ENCODE results near the gene TSPAN18. TPM values are rescaled to one million over a fixed set of nuclear protein-coding genes. Genes with fewer than 3 reads are reported as not detected.

The TSPAN18 gene
- total and polyA plus RNA-seq, 10 of the 15 experiments (the other 5 are each of a cell fraction or from before 2014, with no cell fraction given), result 0.02 to 0.77 (median 0.13) TPM; not detected in 1

- in situ Hi-C loops (cut with MboI), result loop anchor here (5.0 to 10.0 kb wide), 2 partner anchors 167 to 190 kb away; no protein-coding TSS in a partner anchor
- WGBS (ENCODE audit: insufficient coverage, insufficient replicate concordance, low lambda C conversion rate, missing lambda C conversion rate), result 68% methylated on average over 12 of the region's 12 CpGs
- Histone ChIP-seq H2AFZ (ENCODE audit: control insufficient read depth, low read depth, low read length) (no peak overlapping the region), H3K4me3 (no peak overlapping the region), H3K9ac (ENCODE audit: control insufficient read depth, insufficient read depth, low read length) (no peak overlapping the region), H3K36me3 (ENCODE audit: control insufficient read depth in 2 of 2, insufficient read depth in 2 of 2, low read length in 1 of 2) (no peaks in the 10 kb centered on the region), H3K27me3 (replicated peaks in 1 of 2; ENCODE audit: control insufficient read depth in 2 of 2, insufficient read depth in 2 of 2, low read length in 1 of 2) (peaks cover 0 to 3% of the 10 kb centered on the region in 2 experiments; a peak in 3 of 4 replicates), H4K20me1 (ENCODE audit: control insufficient read depth, insufficient read depth) (no peaks in the 10 kb centered on the region), H3K79me2 (ENCODE audit: control insufficient read depth, insufficient read depth, low read length) (no peaks in the 10 kb centered on the region), H3K4me1 (ENCODE audit: control insufficient read depth, insufficient read depth, low read length) (peaks cover 11% of the 10 kb centered on the region), H3K27ac (ENCODE audit: control insufficient read depth, insufficient read depth) (no peak overlapping the region), H3K9me3 (replicated peaks; ENCODE audit: control insufficient read depth, insufficient read depth, low read length) (no peaks in the 10 kb centered on the region), H3K4me2 (ENCODE audit: control insufficient read depth, insufficient read depth) (no peak overlapping the region)
- ChIA-PET RAD21 (ENCODE audit: unreplicated experiment) (interaction anchor here (0.8 to 1.5 kb wide), 2 partner anchors 168 to 186 kb away, joined by 3 to 5 read pairs; no protein-coding TSS in a partner anchor), POLR2A (interaction anchor here (0.6 to 1.3 kb wide), 2 partner anchors 101 to 171 kb away, joined by 3 to 8 read pairs; no protein-coding TSS in a partner anchor), SMC1A (ENCODE audit: uncharacterized antibody, unreplicated experiment) (interaction anchor here (1.0 to 1.1 kb wide), 2 partner anchors 50 to 186 kb away, joined by 3 to 4 read pairs; no protein-coding TSS in a partner anchor), CTCF (interaction anchor here (0.6 to 1.4 kb wide), 9 partner anchors 16 to 187 kb away, joined by 3 to 7 read pairs (median 4); no protein-coding TSS in a partner anchor)
- FAIRE-seq, result no peak
- intact Hi-C loops (cut with micrococcal nuclease; ENCODE audit: unreplicated experiment), result loop anchor here (5.0 kb wide), 4 partner anchors 52 to 168 kb away; no protein-coding TSS in a partner anchor
- no TSS peak for BruUV-seq (replicated peaks)
- DNase-seq (ENCODE audit: low read depth, low spot score), result no peak
- TF ChIP-seq RBBP5 (conservative IDR thresholded peaks at IDR 0.05) (no peak), KLF5 (IDR thresholded peaks at IDR 0.05; ENCODE audit: partially characterized antibody) (no peak), EZH2 (IDR thresholded peaks at IDR 0.05; ENCODE audit: borderline replicate concordance, control insufficient read depth, low read depth, low read length) (no peak), EGR1 (IDR thresholded peaks at IDR 0.05; ENCODE audit: borderline replicate concordance in 1 of 2, low read depth in 2 of 2, low read length in 2 of 2) (no peak), BRCA1 (IDR thresholded peaks at IDR 0.05; ENCODE audit: low read depth, low read length) (no peak), FOXK2 (IDR thresholded peaks at IDR 0.05) (no peak), TCF7 (IDR thresholded peaks at IDR 0.05; ENCODE audit: borderline replicate concordance) (no peak), FOXM1 (IDR thresholded peaks at IDR 0.05; ENCODE audit: low read depth, low read length) (no peak), BHLHE40 (IDR thresholded peaks at IDR 0.05; ENCODE audit: borderline replicate concordance in 1 of 2, low read depth in 2 of 2, low read length in 1 of 2) (no peak), GABPA (IDR thresholded peaks at IDR 0.05; ENCODE audit: low read depth) (no peak), ZNF592 (IDR thresholded peaks at IDR 0.05) (no peak), STAT3 (IDR thresholded peaks at IDR 0.05; ENCODE audit: low read depth, low read length) (no peak)
- no peak for ATAC-seq
These were observed 1.6 kb upstream of the TSPAN18 start for GRCh38 chr11:44725016-44725685.
